ENCODE results near the gene UBXN6.

Gene UBXN6

GRCh38 chr19:4447327-4448146 lies 10.1 kb downstream of the UBXN6 start:
- Histone ChIP-seq H4K20me1 (ENCODE audit: insufficient read depth) (no peaks in the 10 kb centered on the region), H3K36me3 (ENCODE audit: insufficient read depth) (no peaks in the 10 kb centered on the region), H3K4me1 (ENCODE audit: low read depth, poor library complexity, severe bottlenecking) (no peaks in the 10 kb centered on the region)

DNA sequence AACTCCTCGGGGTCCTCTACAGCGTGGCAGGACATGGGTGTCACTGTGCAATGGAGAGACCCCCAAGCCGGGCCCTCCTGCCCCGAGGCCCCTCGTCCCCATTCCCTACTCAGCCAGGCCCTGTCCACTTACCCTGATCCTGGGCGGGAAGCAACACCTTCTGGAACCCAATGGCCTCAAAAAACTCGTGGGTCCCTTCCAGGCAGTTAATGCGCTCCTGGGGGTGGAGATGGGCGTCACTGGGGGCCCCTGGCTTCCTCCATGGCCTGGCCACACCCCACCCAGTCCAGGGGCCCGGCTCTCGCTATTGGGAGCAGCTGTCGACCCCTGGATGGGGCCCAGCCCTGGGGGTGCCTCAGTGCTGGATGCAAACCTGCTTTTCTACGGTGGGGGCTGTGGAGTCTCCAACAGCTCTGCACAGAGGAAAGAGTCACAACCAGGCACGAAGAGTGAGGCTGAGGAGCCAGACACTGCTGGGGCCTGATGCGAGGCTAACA lies 10.8 kb downstream of the UBXN6 start:
- no peaks in the 10 kb centered on the region for H3K4me1 ChIP-seq (ENCODE audit: low read depth, poor library complexity, severe bottlenecking)
- H3K36me3 ChIP-seq (ENCODE audit: insufficient read depth): no peaks in the 10 kb centered on the region
- H3K4me2 ChIP-seq: no peak overlapping the region
- no peak overlapping the region for H3K9ac ChIP-seq
- H3K4me3 ChIP-seq (IDR thresholded peaks at IDR 0.05; ENCODE audit: insufficient read depth, low read depth, low read length): no peak overlapping the region
- TF ChIP-seq, protein P1, sequence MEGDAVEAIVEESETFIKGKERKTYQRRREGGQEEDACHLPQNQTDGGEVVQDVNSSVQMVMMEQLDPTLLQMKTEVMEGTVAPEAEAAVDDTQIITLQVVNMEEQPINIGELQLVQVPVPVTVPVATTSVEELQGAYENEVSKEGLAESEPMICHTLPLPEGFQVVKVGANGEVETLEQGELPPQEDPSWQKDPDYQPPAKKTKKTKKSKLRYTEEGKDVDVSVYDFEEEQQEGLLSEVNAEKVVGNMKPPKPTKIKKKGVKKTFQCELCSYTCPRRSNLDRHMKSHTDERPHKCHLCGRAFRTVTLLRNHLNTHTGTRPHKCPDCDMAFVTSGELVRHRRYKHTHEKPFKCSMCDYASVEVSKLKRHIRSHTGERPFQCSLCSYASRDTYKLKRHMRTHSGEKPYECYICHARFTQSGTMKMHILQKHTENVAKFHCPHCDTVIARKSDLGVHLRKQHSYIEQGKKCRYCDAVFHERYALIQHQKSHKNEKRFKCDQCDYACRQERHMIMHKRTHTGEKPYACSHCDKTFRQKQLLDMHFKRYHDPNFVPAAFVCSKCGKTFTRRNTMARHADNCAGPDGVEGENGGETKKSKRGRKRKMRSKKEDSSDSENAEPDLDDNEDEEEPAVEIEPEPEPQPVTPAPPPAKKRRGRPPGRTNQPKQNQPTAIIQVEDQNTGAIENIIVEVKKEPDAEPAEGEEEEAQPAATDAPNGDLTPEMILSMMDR (conservative IDR thresholded peaks at IDR 0.05; ENCODE audit: low read depth, low read length): no peak
- no peaks in the 10 kb centered on the region for H3K79me2 ChIP-seq (ENCODE audit: insufficient read depth, low read depth)
- no peak overlapping the region for H2AFZ ChIP-seq (ENCODE audit: low read depth)
- H3K27ac ChIP-seq: no peak overlapping the region
- H4K20me1 ChIP-seq (ENCODE audit: insufficient read depth): no peaks in the 10 kb centered on the region
- H3K27me3 ChIP-seq (ENCODE audit: insufficient read depth, low read depth): no peaks in the 10 kb centered on the region

More at GRCh38 chr19:4447327-4448146, 10.1 kb downstream of the UBXN6 start:
- Histone ChIP-seq H3K27ac (no peak overlapping the region), H2AFZ (ENCODE audit: low read depth) (no peak overlapping the region), H3K79me2 (ENCODE audit: insufficient read depth, low read depth) (no peaks in the 10 kb centered on the region), H3K4me2 (no peak overlapping the region), H3K9ac (no peak overlapping the region), H3K4me3 (IDR thresholded peaks at IDR 0.05; ENCODE audit: insufficient read depth, low read depth, low read length) (no peak overlapping the region), H3K27me3 (ENCODE audit: insufficient read depth, low read depth) (no peaks in the 10 kb centered on the region)
- TF ChIP-seq, protein P1 (conservative IDR thresholded peaks at IDR 0.05; ENCODE audit: low read depth, low read length): no peak

DNA sequence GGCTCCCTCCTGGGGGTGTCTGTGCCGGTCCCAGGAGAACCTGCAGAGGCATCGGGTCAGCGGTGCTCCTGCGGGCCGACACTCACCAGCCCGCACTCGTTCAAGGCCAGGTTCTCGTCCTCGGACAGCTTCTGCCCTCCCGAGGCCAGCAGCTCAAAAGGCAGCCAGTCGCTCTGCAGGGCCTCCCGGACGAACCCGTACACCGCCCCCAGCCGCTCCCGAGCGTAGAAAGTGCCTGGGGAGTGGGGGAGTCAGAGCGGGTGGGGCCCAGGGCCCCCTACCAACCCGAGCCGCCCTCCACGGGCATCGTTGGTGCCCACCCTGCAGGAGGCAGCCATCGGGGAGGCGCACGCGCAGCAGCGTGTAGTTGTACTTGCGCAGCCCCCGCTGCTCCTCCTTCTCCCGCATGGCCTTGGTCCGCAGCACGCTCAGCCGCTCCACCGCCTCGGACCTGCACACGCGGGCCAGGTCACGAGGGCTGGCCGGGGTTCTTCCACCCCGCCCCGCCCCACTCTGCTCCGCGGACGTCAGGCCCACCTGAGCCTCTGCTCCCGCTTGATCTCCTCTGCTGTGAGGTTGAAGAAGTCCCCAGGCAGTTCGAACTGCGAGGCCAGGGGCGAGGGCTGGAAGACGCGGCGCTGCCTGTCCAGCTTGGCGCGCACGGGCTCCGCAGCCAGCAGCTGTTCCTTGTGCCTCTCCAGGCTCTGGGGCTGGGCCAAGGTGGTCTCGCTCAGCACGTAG lies 11.5 kb downstream of the UBXN6 start:
- H4K20me1 ChIP-seq (ENCODE audit: insufficient read depth): no peaks in the 10 kb centered on the region
- H3K4me2 ChIP-seq: no peak overlapping the region
- H2AFZ ChIP-seq (ENCODE audit: low read depth): no peak overlapping the region
- no peaks in the 10 kb centered on the region for H3K79me2 ChIP-seq (ENCODE audit: insufficient read depth, low read depth)
- H3K4me1 ChIP-seq (ENCODE audit: low read depth, poor library complexity, severe bottlenecking): no peaks in the 10 kb centered on the region
- no peaks in the 10 kb centered on the region for H3K36me3 ChIP-seq (ENCODE audit: insufficient read depth)
- H3K9ac ChIP-seq: no peak overlapping the region
- no peak overlapping the region for H3K27ac ChIP-seq
- no peaks in the 10 kb centered on the region for H3K27me3 ChIP-seq (ENCODE audit: insufficient read depth, low read depth)
- H3K4me3 ChIP-seq (IDR thresholded peaks at IDR 0.05; ENCODE audit: insufficient read depth, low read depth, low read length): no peak overlapping the region
- TF ChIP-seq, protein P1 (conservative IDR thresholded peaks at IDR 0.05; ENCODE audit: low read depth, low read length): no peak

GRCh38 chr19:4444765-4445741 lies 12.5 kb downstream of the UBXN6 start:
- TF ChIP-seq, protein P1 (conservative IDR thresholded peaks at IDR 0.05; ENCODE audit: low read depth, low read length): no peak
- no peak overlapping the region for H3K4me3 ChIP-seq (IDR thresholded peaks at IDR 0.05; ENCODE audit: insufficient read depth, low read depth, low read length)
- H3K36me3 ChIP-seq (ENCODE audit: insufficient read depth): no peaks in the 10 kb centered on the region
- H2AFZ ChIP-seq (ENCODE audit: low read depth): no peak overlapping the region
- no peaks in the 10 kb centered on the region for H3K27me3 ChIP-seq (ENCODE audit: insufficient read depth, low read depth)
- no peaks in the 10 kb centered on the region for H3K79me2 ChIP-seq (ENCODE audit: insufficient read depth, low read depth)
- H3K9ac ChIP-seq: no peak overlapping the region
- H3K27ac ChIP-seq: no peak overlapping the region
- no peaks in the 10 kb centered on the region for H4K20me1 ChIP-seq (ENCODE audit: insufficient read depth)
- no peak overlapping the region for H3K4me2 ChIP-seq
- no peaks in the 10 kb centered on the region for H3K4me1 ChIP-seq (ENCODE audit: low read depth, poor library complexity, severe bottlenecking)
